ENCODE measurements around the gene NOTUM.

Gene NOTUM

GRCh38 chr17:81934850-81935708 is 25.9 kb downstream of the NOTUM start:
- FAIRE-seq, result no peak

GRCh38 chr17:81934098-81934757 is 26.8 kb downstream of the NOTUM start:
- FAIRE-seq, result no peak

- FAIRE-seq, result no peak
Observed at GRCh38 chr17:81933178-81933699, 27.7 kb downstream of the NOTUM start.

GRCh38 chr17:81932333-81932983 is 28.5 kb downstream of the NOTUM start:
- FAIRE-seq, result no peak

- FAIRE-seq, result no peak
Observed at GRCh38 chr17:81931557-81932332, 29.2 kb downstream of the NOTUM start.

- FAIRE-seq, result no peak
Observed at GRCh38 chr17:81931189-81931556, 29.8 kb downstream of the NOTUM start.

- FAIRE-seq, result no peak
Observed at GRCh38 chr17:81930142-81931125, 30.6 kb downstream of the NOTUM start.

- FAIRE-seq, result no peak
Observed at GRCh38 chr17:81929253-81930141, 31.5 kb downstream of the NOTUM start.

GRCh38 chr17:81928544-81929252 is 32.3 kb downstream of the NOTUM start:
- FAIRE-seq, result no peak

- FAIRE-seq, result no peak
Observed at GRCh38 chr17:81927653-81928543, 33.1 kb downstream of the NOTUM start, which contains the start of gene MAFG. MAFG (minus strand) TSS chr17:81927735; CDS start chr17:81923185, 4,550 bp downstream.

GRCh38 chr17:81927152-81927652 is 33.8 kb downstream of the NOTUM start:
- no peak for FAIRE-seq

GRCh38 chr17:81926451-81927151 is 34.4 kb downstream of the NOTUM start:
- no peak for FAIRE-seq

GRCh38 chr17:81925860-81926450 is 35.0 kb downstream of the NOTUM start:
- FAIRE-seq, result no peak

GRCh38 chr17:81924557-81925532 is 36.1 kb downstream of the NOTUM start:
- FAIRE-seq, result no peak

- FAIRE-seq, result no peak
Observed at GRCh38 chr17:81923302-81924260, 37.4 kb downstream of the NOTUM start.

Data from colon (tissue), 2 donors.